GM12865 (cell line): ENCODE measurements around the gene CST9L.

Experiments
- DNase-seq: peaks from one replicate; pipeline ENCODE4 v3.0.0; 2010; ENCODE audit warnings: low read depth
- H3K4me3 ChIP-seq: 2 replicates; pipeline ENCODE4 v1.5.1; 2011; ENCODE audit warnings: mild to moderate bottlenecking, low read depth, low read length, control low read depth
- TF ChIP-seq, protein P1 (sequence below): IDR thresholded peaks from 2 replicates; pipeline ENCODE4 v1.5.1; 2011; ENCODE audit warnings: low read length, control low read depth, low read depth, inconsistent platforms; ENCODE audit not compliant: insufficient read depth; ENCODE audit errors: missing control alignments

The CST9L gene

DNA sequence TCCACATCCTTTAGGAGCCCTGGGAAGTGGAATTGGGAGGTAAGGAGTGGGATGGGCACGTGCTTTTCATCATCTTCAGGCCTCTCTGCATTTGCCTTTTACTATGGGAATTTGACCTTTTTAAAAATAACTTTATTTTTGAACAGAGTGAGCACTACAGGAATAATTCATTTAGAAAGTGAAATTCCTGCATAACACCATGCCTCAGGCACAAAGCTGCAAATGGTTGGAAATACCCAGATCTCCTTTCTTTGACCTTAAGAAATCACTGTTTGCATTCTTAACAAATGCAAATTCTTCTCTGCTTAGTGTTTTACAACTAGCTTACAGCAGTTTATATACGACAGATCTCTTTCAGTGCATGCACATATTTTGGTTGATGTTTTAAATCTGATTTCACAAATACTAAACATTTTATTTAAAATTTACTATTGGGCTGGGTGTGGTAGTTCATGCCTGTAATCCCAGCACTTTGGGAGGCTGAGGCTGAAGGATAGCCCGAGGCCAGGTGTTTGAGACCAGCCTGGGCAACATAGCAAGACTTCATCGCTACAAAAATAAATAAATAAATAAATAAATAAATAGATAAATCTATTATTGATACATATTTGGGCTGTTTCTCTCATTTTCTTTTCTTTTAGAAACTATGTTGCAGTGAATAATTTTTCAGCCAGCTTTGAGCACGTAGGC lies 52.9 kb downstream of the CST9L start:
- H3K4me3 ChIP-seq, result no peak overlapping the region
- DNase-seq, result peak; percentile 18
- TF ChIP-seq, protein P1, sequence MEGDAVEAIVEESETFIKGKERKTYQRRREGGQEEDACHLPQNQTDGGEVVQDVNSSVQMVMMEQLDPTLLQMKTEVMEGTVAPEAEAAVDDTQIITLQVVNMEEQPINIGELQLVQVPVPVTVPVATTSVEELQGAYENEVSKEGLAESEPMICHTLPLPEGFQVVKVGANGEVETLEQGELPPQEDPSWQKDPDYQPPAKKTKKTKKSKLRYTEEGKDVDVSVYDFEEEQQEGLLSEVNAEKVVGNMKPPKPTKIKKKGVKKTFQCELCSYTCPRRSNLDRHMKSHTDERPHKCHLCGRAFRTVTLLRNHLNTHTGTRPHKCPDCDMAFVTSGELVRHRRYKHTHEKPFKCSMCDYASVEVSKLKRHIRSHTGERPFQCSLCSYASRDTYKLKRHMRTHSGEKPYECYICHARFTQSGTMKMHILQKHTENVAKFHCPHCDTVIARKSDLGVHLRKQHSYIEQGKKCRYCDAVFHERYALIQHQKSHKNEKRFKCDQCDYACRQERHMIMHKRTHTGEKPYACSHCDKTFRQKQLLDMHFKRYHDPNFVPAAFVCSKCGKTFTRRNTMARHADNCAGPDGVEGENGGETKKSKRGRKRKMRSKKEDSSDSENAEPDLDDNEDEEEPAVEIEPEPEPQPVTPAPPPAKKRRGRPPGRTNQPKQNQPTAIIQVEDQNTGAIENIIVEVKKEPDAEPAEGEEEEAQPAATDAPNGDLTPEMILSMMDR, result no peak

- H3K4me3 ChIP-seq, result no peak overlapping the region
- DNase-seq, result no peak
- TF ChIP-seq, protein P1, result no peak
These were observed 53.4 kb downstream of the CST9L start for GRCh38 chr20:23514848-23515247.
